Measurements from ENCODE around the gene HAUS7. TPM values are rescaled to one million over a fixed set of nuclear protein-coding genes. Genes with fewer than 3 reads are reported as not detected.

The HAUS7 gene
- total RNA-seq, 2 donors from 2014 or later = 27.7 to 40.0 TPM

DNA sequence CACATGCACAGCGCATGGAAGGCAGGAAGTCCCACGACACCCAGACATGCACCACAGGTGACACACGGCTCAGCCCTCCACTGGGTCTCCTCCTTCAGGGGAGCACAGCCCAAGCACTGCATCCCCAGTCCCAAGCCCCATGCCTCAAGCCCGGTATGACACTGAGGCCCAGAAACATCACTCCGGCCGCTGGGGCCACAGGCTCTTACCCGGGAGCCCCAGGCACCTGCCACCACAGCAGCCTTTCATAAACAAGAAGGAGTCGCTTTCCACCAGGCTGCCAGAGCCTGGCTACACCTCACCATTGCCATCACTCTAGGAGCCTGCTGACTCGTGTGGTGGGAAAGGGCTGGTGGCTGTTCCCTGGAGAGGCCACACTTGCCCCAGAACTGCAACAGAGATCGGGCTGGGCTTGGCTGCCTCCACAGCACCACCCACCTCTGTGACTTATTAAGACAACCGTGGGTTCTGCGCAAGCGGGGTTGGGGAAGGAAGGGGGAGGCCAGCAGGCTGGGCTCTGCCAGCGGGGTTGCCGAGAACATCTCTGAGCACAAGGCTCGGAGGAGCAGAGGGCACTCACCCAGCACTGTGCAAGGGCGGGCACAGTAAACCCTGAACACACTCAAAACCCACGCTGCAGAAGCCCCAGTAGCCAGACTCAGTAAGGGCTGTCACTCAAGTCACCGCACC, 4.5 kb downstream of the HAUS7 start:
- H3K27me3 Mint-ChIP-seq (ENCODE audit: low read depth) = no peaks in the 10 kb centered on the region
- ATAC-seq (replicated peaks in 1 of 2) = no peak
- peaks cover 11% of the 10 kb centered on the region for H3K4me1 Mint-ChIP-seq (ENCODE audit: low read depth)
- no peak overlapping the region for H3K27ac Mint-ChIP-seq
- H3K9me3 Mint-ChIP-seq = no peaks in the 10 kb centered on the region
- H3K4me3 Mint-ChIP-seq = no peak overlapping the region
- DNase-seq = no peak
- peaks cover 0 to 3% of the 10 kb centered on the region in 2 donors for H3K36me3 Mint-ChIP-seq (ENCODE audit: insufficient read depth in 2 of 2)

DNA sequence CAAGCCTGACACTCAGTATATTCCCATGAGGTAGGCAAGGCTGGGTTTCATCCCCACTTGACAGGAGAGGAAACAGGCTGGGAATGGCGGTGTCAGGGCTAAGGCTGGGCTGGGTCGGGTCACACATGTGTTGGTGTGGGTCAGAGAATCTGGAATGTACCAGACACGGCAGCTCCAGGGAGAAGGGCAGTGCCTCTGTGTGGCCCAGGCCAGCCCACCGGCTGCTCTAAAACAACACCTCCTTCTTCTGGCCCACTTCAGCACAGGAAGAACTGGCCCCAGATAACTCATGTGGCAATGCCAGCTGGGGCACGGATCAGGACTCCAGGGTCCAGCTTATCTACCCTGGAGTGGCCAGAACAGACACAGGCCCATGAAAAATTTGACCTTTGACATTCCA, 6.3 kb downstream of the HAUS7 start:
- peaks cover 11% of the 10 kb centered on the region for H3K4me1 Mint-ChIP-seq (ENCODE audit: low read depth)
- DNase-seq = no peak

DNA sequence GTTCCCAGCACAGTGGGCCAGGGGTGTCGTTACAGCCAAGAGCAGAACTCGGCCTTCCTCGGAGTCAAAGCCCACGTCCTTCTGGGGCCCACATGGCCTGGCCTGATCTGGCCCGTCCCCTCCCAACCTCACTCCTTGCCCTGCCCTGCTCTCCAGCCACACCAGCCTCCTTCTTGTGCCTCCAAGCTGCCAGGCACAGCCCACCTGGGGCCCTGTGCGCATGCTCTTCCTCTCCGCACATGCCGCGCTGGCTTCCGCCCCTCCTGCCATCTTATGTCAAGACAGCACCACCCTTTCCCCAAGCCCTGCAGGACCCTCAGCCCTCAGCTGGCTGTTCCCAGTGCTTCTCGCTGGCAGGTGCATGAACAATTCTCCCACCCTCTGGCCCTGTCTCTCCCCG, 6.8 kb downstream of the HAUS7 start:
- DNase-seq (no peak), ATAC-seq (replicated peaks in 1 of 2) (no peak)
- H3K4me1 Mint-ChIP-seq (ENCODE audit: low read depth) = peaks cover 6% of the 10 kb centered on the region
- peaks cover 3% of the 10 kb centered on the region in 2 donors for H3K36me3 Mint-ChIP-seq (ENCODE audit: insufficient read depth in 2 of 2)
- no peak overlapping the region for H3K4me3 Mint-ChIP-seq
- H3K27ac Mint-ChIP-seq = no peak overlapping the region
- H3K27me3 Mint-ChIP-seq (ENCODE audit: low read depth) = no peaks in the 10 kb centered on the region
- H3K9me3 Mint-ChIP-seq = no peaks in the 10 kb centered on the region

More for the DNA sequence above, 6.3 kb downstream of the HAUS7 start:
- Mint-ChIP-seq H3K36me3 (ENCODE audit: insufficient read depth in 2 of 2) (peaks cover 3% of the 10 kb centered on the region in 2 donors), H3K27ac (no peak overlapping the region), H3K27me3 (ENCODE audit: low read depth) (no peaks in the 10 kb centered on the region), H3K9me3 (no peaks in the 10 kb centered on the region), H3K4me3 (no peak overlapping the region)
- ATAC-seq (replicated peaks in 1 of 2) = no peak

DNA sequence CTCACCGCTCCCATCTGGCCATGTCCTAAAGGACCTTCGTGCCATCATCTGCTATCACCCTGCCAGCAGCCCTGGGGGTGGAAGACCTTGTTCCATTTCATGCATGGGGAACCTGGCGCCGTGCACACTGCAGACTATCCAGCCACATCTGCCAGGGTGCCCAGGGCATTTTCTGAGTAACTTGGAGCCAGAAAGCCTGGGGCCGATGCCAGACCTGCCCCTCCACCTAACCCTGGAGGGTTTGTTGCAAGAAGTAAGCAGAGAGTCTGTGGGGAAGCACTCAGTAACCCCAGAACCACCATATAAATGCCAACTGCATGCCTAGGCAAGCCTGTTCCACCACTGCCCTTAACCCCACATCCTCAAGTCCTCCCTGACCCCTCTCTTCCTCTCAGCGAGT, 7.3 kb downstream of the HAUS7 start:
- peaks cover 3% of the 10 kb centered on the region in 2 donors for H3K36me3 Mint-ChIP-seq (ENCODE audit: insufficient read depth in 2 of 2)
- DNase-seq = no peak
- no peak overlapping the region for H3K27ac Mint-ChIP-seq
- ATAC-seq (replicated peaks in 1 of 2) = no peak
- H3K9me3 Mint-ChIP-seq = no peaks in the 10 kb centered on the region
- peaks cover 6% of the 10 kb centered on the region for H3K4me1 Mint-ChIP-seq (ENCODE audit: low read depth)
- no peak overlapping the region for H3K4me3 Mint-ChIP-seq
- no peaks in the 10 kb centered on the region for H3K27me3 Mint-ChIP-seq (ENCODE audit: low read depth)

DNA sequence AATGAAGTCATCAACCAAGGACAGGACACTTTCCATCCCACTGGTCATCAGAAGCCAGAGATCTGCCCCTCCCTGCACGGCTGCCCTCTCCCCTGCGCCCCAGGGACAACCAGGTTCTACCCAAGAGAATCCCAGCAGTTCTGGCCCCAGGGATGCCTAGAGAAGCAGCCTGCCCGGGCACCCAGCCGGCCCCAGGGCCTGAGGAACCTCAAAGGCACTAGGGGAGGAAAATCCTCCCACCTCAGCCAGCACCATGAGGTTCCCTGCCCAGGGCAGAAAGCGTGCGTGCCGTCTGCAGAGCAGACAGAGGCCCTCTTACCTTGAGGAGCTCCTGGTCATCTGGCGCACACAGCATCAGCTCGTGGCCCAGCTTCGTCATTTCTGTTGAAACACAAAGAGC, 8.1 kb downstream of the HAUS7 start:
- no peaks in the 10 kb centered on the region for H3K27me3 Mint-ChIP-seq (ENCODE audit: low read depth)
- H3K4me3 Mint-ChIP-seq = no peak overlapping the region
- H3K9me3 Mint-ChIP-seq = no peaks in the 10 kb centered on the region
- H3K27ac Mint-ChIP-seq = no peak overlapping the region
- no peak for ATAC-seq (replicated peaks in 1 of 2)
- H3K4me1 Mint-ChIP-seq (ENCODE audit: low read depth) = peaks cover 2% of the 10 kb centered on the region
- no peak for DNase-seq
- H3K36me3 Mint-ChIP-seq (ENCODE audit: insufficient read depth in 2 of 2) = peaks cover 3% of the 10 kb centered on the region in 2 donors

DNA sequence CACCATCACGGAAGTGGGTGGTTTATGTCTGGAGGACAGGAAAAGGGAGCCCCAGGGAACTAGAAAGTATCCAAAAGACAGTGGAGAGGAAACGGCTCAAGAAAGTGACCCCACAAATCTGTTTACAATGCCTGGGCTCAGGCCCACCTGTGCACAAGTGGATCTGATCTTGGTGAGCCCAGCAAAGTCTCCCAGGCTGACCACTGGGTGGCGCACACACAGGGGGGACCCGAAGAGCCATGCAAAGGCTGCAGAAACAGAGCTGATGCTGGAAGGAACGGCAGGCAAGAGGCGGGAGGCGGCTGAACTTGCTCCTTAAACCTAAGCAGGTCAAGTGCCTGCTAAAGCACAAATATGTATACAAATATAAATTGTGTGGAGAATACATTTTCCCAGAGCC, 9.6 kb downstream of the HAUS7 start:
- no peaks in the 10 kb centered on the region for H3K9me3 Mint-ChIP-seq
- peak; percentile 41 to 46 for ATAC-seq (replicated peaks in 1 of 2)
- DNase-seq = peak; percentile 37 to 50
- H3K4me1 Mint-ChIP-seq (ENCODE audit: low read depth) = no peaks in the 10 kb centered on the region
- no peaks in the 10 kb centered on the region for H3K27me3 Mint-ChIP-seq (ENCODE audit: low read depth)
- no peak overlapping the region for H3K27ac Mint-ChIP-seq
- H3K36me3 Mint-ChIP-seq (ENCODE audit: insufficient read depth in 2 of 2) = peaks cover 3% of the 10 kb centered on the region in 2 donors
- no peak overlapping the region for H3K4me3 Mint-ChIP-seq

DNA sequence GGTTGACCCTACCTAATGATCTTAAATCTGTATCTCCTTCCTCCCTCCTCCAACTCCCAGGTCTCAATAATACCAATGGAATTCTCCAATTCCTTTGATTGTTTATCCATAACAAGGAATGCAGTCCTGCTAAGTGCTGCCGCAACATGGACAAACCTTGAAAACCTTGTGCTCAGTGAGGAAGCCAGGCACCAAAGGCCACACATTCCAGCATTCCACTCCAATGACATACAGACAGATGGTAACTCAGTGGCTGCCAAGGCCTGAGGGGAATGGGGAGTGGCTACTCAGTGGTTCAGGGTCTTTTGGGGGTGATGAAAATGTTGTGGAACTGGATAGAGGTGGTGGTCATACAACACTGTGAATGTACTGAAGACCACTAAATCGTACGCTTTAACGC, 10.4 kb downstream of the HAUS7 start:
- Mint-ChIP-seq H3K27ac (no peak overlapping the region), H3K4me1 (ENCODE audit: low read depth) (no peaks in the 10 kb centered on the region), H3K36me3 (ENCODE audit: insufficient read depth in 2 of 2) (peaks cover 3% of the 10 kb centered on the region in 2 donors), H3K4me3 (no peak overlapping the region), H3K27me3 (ENCODE audit: low read depth) (no peaks in the 10 kb centered on the region), H3K9me3 (no peaks in the 10 kb centered on the region)
- ATAC-seq (replicated peaks in 1 of 2) = no peak
- DNase-seq = no peak

DNA sequence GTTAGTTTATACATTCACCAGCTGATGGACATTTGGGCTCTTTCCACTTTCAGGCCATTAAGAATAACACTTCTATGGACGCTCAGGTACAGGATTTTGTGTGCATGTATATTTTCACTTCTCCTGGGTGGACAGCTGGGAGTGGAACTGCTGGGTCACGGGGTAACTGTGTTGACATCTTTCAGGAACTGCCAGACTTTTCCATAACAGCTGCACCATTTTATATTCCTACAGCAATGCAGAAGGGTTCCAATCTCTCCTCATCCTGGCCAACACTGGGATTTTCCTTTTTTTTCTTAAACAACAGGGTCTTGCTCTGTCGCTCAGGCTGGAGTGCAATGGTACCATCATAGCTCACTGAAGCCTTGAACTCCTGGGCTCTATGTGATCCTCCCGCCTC, 11.9 kb downstream of the HAUS7 start:
- H3K4me1 Mint-ChIP-seq (ENCODE audit: low read depth) = no peaks in the 10 kb centered on the region
- DNase-seq (no peak), ATAC-seq (replicated peaks in 1 of 2) (no peak)
- no peak overlapping the region for H3K4me3 Mint-ChIP-seq
- peaks cover 3% of the 10 kb centered on the region in 2 donors for H3K36me3 Mint-ChIP-seq (ENCODE audit: insufficient read depth in 2 of 2)
- no peaks in the 10 kb centered on the region for H3K9me3 Mint-ChIP-seq
- H3K27ac Mint-ChIP-seq = no peak overlapping the region
- no peaks in the 10 kb centered on the region for H3K27me3 Mint-ChIP-seq (ENCODE audit: low read depth)

DNA sequence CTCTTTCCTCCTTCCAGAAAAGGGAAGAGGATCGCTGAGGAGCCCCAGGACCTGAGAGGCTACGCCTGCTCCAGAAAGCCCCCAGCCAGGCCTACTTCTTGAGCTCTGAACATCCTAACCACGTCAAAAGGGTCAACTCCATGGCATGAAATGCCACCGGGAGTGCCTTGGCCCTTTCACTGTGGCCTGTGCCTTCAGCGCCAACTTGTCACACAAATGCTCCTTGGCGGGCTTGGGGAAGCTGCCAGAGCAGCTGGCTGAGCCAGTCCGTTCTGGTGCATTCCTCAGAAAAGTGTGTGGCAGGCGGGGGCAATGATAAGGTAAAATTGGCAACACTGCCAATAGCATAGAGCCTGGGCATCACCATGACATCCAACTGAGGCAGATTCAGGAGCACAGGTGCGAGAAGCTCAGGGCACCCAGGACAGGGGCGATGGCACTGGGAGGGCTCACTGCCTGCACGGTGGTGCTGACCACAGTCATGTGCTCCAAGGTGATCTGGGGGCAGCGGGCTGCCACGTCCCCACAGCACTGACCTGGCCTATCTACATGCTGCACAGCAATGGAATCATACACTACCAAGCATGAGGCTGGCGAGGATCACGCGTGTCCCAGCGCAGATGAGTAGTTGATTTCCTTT, 12.4 kb downstream of the HAUS7 start:
- DNase-seq = no peak
- Mint-ChIP-seq H3K36me3 (ENCODE audit: insufficient read depth in 2 of 2) (peaks cover 3% of the 10 kb centered on the region in 2 donors), H3K9me3 (no peaks in the 10 kb centered on the region), H3K27ac (no peak overlapping the region), H3K4me3 (no peak overlapping the region), H3K27me3 (ENCODE audit: low read depth) (no peaks in the 10 kb centered on the region), H3K4me1 (ENCODE audit: low read depth) (no peaks in the 10 kb centered on the region)
- ATAC-seq (replicated peaks in 1 of 2) = no peak

DNA sequence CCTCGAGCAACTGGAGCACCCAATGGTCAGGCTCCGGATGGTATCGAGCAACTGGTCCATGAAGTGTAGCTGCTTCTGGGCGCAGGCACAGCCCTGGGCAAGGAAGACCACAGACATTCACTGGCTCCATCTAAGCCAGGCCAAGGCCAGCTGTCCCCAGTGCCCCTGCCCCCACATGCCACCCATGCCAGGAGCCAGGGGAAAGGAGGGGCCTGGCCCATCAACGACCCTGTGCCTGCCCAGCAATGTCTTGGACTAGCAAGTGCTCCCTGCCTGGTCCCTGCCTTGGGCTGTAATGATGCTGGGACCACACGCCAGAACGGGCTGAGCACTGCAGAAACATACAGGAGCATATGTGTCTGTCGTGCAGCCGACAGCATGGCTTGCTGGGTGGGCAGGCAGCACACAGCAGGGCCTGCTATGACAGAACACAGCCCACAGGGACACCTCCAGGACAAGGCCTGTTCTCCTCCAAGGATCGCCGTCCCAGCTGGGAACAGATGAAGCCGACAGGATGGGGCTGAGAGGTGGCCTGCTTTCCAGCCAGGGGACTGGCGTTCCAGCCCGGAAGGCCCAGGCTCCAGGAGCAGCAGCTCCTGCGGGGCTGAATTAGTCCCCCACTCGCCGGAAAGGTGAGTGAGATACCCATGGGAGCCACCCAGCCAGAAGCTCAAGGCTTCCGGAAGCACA, 13.1 kb downstream of the HAUS7 start:
- Mint-ChIP-seq H3K4me3 (no peak overlapping the region), H3K4me1 (ENCODE audit: low read depth) (no peaks in the 10 kb centered on the region), H3K9me3 (no peaks in the 10 kb centered on the region), H3K36me3 (ENCODE audit: insufficient read depth in 2 of 2) (peaks cover 3% of the 10 kb centered on the region in 2 donors), H3K27ac (no peak overlapping the region), H3K27me3 (ENCODE audit: low read depth) (no peaks in the 10 kb centered on the region)
- ATAC-seq (replicated peaks in 1 of 2) (no peak), DNase-seq (no peak)

DNA sequence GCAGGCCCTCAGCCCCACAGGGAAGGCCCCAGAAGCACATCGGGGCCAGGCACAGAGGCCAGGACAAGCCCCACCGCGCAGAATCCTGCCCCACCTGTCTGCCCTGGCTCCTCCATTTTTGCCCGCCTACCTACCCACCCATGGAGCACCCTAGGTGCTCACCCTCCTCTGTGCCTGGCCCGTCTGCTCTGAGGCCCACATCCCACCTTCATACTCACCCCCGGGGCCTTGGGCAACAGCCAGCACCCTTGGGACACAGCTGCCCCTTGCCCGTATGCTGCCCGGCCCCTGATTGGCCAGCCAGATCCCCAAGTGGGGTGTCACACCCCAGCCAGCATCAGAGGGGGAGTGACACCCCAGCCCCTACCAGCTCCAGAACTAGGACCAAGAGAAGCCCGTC, 13.7 kb downstream of the HAUS7 start:
- H3K27ac Mint-ChIP-seq = no peak overlapping the region
- H3K4me1 Mint-ChIP-seq (ENCODE audit: low read depth) = no peaks in the 10 kb centered on the region
- no peaks in the 10 kb centered on the region for H3K9me3 Mint-ChIP-seq
- DNase-seq = no peak
- no peak overlapping the region for H3K4me3 Mint-ChIP-seq
- ATAC-seq (replicated peaks in 1 of 2) = no peak
- H3K27me3 Mint-ChIP-seq (ENCODE audit: low read depth) = no peaks in the 10 kb centered on the region
- H3K36me3 Mint-ChIP-seq (ENCODE audit: insufficient read depth in 2 of 2) = peaks cover 3% of the 10 kb centered on the region in 2 donors

DNA sequence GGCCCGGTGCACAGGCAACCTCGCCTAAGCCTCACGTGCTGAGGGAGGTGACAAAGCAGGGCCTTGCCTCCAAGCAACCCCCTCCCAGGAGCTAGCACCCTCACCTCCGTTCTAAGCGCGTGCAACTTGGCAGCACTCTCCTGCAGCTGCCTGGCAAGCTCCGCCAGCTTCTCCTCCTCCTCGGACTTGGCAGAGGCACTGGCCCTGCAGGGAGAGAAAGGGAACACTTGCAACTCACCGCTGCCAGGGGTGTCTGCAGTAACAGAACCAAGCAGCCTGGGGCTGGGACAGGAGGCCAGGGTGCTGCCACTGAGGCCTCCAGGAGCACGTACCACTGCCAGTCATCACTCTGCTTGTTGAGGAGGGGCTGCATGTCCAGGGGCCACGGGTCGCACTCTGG, 14.2 kb downstream of the HAUS7 start:
- ATAC-seq (replicated peaks in 1 of 2) = no peak
- Mint-ChIP-seq H3K4me3 (no peak overlapping the region), H3K9me3 (no peaks in the 10 kb centered on the region), H3K27ac (no peak overlapping the region), H3K36me3 (ENCODE audit: insufficient read depth in 2 of 2) (peaks cover 0 to 3% of the 10 kb centered on the region in 2 donors), H3K4me1 (ENCODE audit: low read depth) (no peaks in the 10 kb centered on the region), H3K27me3 (ENCODE audit: low read depth) (peaks cover 2% of the 10 kb centered on the region)
- no peak for DNase-seq

DNA sequence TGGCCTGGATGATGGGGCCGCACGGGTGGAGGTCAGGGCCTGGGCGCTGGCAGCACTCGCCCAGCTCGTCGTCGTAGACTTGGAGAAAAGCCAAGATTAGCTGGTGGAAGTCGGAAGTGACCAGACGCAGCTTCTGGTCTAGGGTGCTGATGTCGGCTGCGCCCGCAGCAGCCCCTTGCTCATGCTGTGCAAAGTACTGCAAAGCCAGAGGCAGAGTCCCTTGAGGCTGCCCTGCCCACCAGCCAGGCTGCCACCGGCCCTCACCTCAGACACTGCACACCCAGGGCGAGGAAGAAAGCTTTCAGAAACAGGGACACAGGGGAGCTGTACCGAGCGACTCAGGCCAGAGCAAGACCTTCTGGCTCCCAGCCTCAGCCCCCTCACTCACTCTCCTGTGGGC, 14.8 kb downstream of the HAUS7 start:
- Mint-ChIP-seq H3K27ac (no peak overlapping the region), H3K4me1 (ENCODE audit: low read depth) (no peaks in the 10 kb centered on the region), H3K9me3 (no peaks in the 10 kb centered on the region), H3K36me3 (ENCODE audit: insufficient read depth in 2 of 2) (peaks cover 0 to 3% of the 10 kb centered on the region in 2 donors), H3K27me3 (ENCODE audit: low read depth) (peaks cover 7% of the 10 kb centered on the region), H3K4me3 (no peak overlapping the region)
- no peak for DNase-seq
- no peak for ATAC-seq (replicated peaks in 1 of 2)

All from activated T-cell treated with anti-CD3 and anti-CD28 coated beads, Interleukin-2, amount 50 U/mL, for 72 hours (primary cell).